Measurements from ENCODE around the gene OTUB1. TPM values are rescaled to one million over a fixed set of nuclear protein-coding genes. Genes with fewer than 3 reads are reported as not detected.

Gene OTUB1
- total RNA-seq, 1 experiment from 2014 or later: 87.0 TPM

DNA sequence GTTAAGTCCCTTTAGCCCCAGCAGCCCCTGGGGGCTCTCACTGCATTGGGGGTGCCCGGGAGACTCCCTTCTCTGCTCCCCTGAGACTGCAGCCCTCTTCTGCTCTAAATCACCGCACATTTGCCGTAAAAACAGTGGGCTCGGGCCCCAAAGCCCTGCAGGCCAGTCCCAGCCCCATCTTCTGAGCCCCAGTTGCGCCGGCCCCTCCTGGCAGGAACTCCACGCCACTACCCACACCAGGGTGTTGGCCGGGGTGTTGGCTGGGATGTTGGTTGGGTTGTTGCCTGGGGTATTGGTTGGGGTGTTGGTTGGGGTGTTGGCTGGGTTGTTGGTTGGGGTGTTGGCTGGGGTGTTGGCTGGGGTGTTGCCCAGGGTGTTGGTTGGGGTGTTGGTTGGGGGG is 23.5 kb downstream of the OTUB1 start:
- Histone ChIP-seq H3K4me2 (ENCODE audit: low read length) (no peak overlapping the region), H3K9me3 (ENCODE audit: control insufficient read depth in 1 of 2, insufficient read depth in 1 of 2, low read depth in 1 of 2, low read length in 2 of 2) (peaks cover 0 to 9% of the 10 kb centered on the region in 2 experiments; a peak in 1 of 4 replicates), H2AFZ (ENCODE audit: low read depth, low read length, poor library complexity, severe bottlenecking) (no peak overlapping the region), H3K4me1 (ENCODE audit: control insufficient read depth in 1 of 2, insufficient read depth in 2 of 2, low read length in 2 of 2) (peaks cover 18 to 32% of the 10 kb centered on the region in 2 experiments), H3K27me3 (ENCODE audit: insufficient read depth, low read length) (no peaks in the 10 kb centered on the region), H3K36me3 (ENCODE audit: control insufficient read depth in 1 of 2, insufficient read depth in 2 of 2, low read length in 2 of 2) (no peaks in the 10 kb centered on the region; a peak in 1 of 4 replicates), H3K4me3 (replicated peaks in 1 of 2; ENCODE audit: low read depth in 1 of 2, low read length in 2 of 2) (no peak overlapping the region), H4K20me1 (ENCODE audit: insufficient read depth) (no peaks in the 10 kb centered on the region), H3K79me2 (ENCODE audit: insufficient read depth, low read length) (no peaks in the 10 kb centered on the region), H3K27ac (ENCODE audit: low read depth, low read length) (no peak overlapping the region), H3K9ac (ENCODE audit: low read length) (no peak overlapping the region), H3K9me2 (ENCODE audit: insufficient read depth) (no peaks in the 10 kb centered on the region)
- no peak for DNase-seq (ENCODE audit: low read depth, low spot score)
- intact Hi-C loops (cut with micrococcal nuclease): loop anchor here (10.0 kb wide), 1 partner anchor 135 kb away; no protein-coding TSS in a partner anchor
- no TSS peak for BruUV-seq (replicated peaks)
- ATAC-seq: no peak
- no peak for TF ChIP-seq ZFX (IDR thresholded peaks at IDR 0.05)
- no peak for TF ChIP-seq RAD21 (IDR thresholded peaks at IDR 0.05; ENCODE audit: low read depth)
- no peak for TF ChIP-seq SP1 (IDR thresholded peaks at IDR 0.05; ENCODE audit: low read depth)
- no peak for TF ChIP-seq CBX3 (IDR thresholded peaks at IDR 0.05; ENCODE audit: low read depth)
- TF ChIP-seq, protein P1, sequence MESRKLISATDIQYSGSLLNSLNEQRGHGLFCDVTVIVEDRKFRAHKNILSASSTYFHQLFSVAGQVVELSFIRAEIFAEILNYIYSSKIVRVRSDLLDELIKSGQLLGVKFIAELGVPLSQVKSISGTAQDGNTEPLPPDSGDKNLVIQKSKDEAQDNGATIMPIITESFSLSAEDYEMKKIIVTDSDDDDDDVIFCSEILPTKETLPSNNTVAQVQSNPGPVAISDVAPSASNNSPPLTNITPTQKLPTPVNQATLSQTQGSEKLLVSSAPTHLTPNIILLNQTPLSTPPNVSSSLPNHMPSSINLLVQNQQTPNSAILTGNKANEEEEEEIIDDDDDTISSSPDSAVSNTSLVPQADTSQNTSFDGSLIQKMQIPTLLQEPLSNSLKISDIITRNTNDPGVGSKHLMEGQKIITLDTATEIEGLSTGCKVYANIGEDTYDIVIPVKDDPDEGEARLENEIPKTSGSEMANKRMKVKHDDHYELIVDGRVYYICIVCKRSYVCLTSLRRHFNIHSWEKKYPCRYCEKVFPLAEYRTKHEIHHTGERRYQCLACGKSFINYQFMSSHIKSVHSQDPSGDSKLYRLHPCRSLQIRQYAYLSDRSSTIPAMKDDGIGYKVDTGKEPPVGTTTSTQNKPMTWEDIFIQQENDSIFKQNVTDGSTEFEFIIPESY (IDR thresholded peaks at IDR 0.05; ENCODE audit: extremely low read depth, insufficient replicate concordance, low read length): no peak
- TF ChIP-seq ZNF274 (IDR thresholded peaks at IDR 0.05; ENCODE audit: low read depth, low read length): no peak
- TF ChIP-seq POLR2AphosphoS5 (IDR thresholded peaks at IDR 0.05; ENCODE audit: low read depth, low read length): no peak
- no peak for TF ChIP-seq TCF7L2 (IDR thresholded peaks at IDR 0.05; ENCODE audit: borderline replicate concordance, extremely low read depth, insufficient read depth, insufficient read length)
- TF ChIP-seq, protein P2, sequence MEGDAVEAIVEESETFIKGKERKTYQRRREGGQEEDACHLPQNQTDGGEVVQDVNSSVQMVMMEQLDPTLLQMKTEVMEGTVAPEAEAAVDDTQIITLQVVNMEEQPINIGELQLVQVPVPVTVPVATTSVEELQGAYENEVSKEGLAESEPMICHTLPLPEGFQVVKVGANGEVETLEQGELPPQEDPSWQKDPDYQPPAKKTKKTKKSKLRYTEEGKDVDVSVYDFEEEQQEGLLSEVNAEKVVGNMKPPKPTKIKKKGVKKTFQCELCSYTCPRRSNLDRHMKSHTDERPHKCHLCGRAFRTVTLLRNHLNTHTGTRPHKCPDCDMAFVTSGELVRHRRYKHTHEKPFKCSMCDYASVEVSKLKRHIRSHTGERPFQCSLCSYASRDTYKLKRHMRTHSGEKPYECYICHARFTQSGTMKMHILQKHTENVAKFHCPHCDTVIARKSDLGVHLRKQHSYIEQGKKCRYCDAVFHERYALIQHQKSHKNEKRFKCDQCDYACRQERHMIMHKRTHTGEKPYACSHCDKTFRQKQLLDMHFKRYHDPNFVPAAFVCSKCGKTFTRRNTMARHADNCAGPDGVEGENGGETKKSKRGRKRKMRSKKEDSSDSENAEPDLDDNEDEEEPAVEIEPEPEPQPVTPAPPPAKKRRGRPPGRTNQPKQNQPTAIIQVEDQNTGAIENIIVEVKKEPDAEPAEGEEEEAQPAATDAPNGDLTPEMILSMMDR (IDR thresholded peaks at IDR 0.05 in 2 of 3, conservative IDR thresholded peaks at IDR 0.05 in 1 of 3; ENCODE audit: borderline replicate concordance in 1 of 3, insufficient read depth in 1 of 3, low read depth in 2 of 3, low read length in 2 of 3): no peak
- TF ChIP-seq EZH2phosphoT487 (IDR thresholded peaks at IDR 0.05; ENCODE audit: borderline replicate concordance): no peak
- TF ChIP-seq JUND (IDR thresholded peaks at IDR 0.05): no peak
- TF ChIP-seq, protein P3, sequence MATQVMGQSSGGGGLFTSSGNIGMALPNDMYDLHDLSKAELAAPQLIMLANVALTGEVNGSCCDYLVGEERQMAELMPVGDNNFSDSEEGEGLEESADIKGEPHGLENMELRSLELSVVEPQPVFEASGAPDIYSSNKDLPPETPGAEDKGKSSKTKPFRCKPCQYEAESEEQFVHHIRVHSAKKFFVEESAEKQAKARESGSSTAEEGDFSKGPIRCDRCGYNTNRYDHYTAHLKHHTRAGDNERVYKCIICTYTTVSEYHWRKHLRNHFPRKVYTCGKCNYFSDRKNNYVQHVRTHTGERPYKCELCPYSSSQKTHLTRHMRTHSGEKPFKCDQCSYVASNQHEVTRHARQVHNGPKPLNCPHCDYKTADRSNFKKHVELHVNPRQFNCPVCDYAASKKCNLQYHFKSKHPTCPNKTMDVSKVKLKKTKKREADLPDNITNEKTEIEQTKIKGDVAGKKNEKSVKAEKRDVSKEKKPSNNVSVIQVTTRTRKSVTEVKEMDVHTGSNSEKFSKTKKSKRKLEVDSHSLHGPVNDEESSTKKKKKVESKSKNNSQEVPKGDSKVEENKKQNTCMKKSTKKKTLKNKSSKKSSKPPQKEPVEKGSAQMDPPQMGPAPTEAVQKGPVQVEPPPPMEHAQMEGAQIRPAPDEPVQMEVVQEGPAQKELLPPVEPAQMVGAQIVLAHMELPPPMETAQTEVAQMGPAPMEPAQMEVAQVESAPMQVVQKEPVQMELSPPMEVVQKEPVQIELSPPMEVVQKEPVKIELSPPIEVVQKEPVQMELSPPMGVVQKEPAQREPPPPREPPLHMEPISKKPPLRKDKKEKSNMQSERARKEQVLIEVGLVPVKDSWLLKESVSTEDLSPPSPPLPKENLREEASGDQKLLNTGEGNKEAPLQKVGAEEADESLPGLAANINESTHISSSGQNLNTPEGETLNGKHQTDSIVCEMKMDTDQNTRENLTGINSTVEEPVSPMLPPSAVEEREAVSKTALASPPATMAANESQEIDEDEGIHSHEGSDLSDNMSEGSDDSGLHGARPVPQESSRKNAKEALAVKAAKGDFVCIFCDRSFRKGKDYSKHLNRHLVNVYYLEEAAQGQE (IDR thresholded peaks at IDR 0.05; ENCODE audit: low read depth): no peak
- TF ChIP-seq YY1 (IDR thresholded peaks at IDR 0.05; ENCODE audit: extremely low read depth, insufficient replicate concordance, low read depth, low read length): no peak
- TF ChIP-seq ELF1 (IDR thresholded peaks at IDR 0.05; ENCODE audit: borderline replicate concordance, low read depth): no peak
- TF ChIP-seq, protein P4, sequence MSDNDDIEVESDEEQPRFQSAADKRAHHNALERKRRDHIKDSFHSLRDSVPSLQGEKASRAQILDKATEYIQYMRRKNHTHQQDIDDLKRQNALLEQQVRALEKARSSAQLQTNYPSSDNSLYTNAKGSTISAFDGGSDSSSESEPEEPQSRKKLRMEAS (IDR thresholded peaks at IDR 0.05): no peak
- no peak for TF ChIP-seq SRF (IDR thresholded peaks at IDR 0.05; ENCODE audit: low read depth)
- TF ChIP-seq EZH2 (IDR thresholded peaks at IDR 0.05): no peak
- TF ChIP-seq POLR2A (IDR thresholded peaks at IDR 0.05; ENCODE audit: borderline replicate concordance, extremely low read depth, insufficient read depth, insufficient read length): no peak
- ChIA-PET POLR2A (no interaction called here), CTCF (no interaction called here), RAD21 (ENCODE audit: low non-redundant PET in 1 of 2, low total read pairs in 2 of 2, uncharacterized antibody in 2 of 2, unreplicated experiment in 2 of 2) (no interaction called here)
